Mammary epithelial cell (primary cell): ENCODE data around the gene CMC1.

ENCODE experiments used
- CTCF ChIP-seq, 2 donors: IDR thresholded peaks in 1 of 2; conservative IDR thresholded peaks in 1 of 2; 2 replicates each; pipeline ENCODE4 v1.5.1; 2011 to 2012; ENCODE audit warnings: inconsistent platforms in 2 of 2, low read length in 2 of 2, mild to moderate bottlenecking in 2 of 2, control low read depth in 1 of 2, low read depth in 1 of 2; ENCODE audit not compliant: insufficient read depth in 1 of 2; ENCODE audit errors: extremely low read depth in 1 of 2
- EZH2 ChIP-seq: IDR thresholded peaks from 2 replicates; pipeline ENCODE4 v1.6.1; 2012; ENCODE audit warnings: low read length, inconsistent platforms, borderline replicate concordance

GRCh38 chr3:28348265-28348628 is 106.8 kb downstream of the CMC1 start:
- TF ChIP-seq CTCF (conservative IDR thresholded peaks at IDR 0.05 in 1 of 2, IDR thresholded peaks at IDR 0.05 in 1 of 2; ENCODE audit: extremely low read depth in 1 of 2, insufficient read depth in 1 of 2, low read depth in 1 of 2, low read length in 2 of 2) (no peak), EZH2 (no peak)
